ENCODE measurements around the gene ABCC1.

Gene ABCC1

DNA sequence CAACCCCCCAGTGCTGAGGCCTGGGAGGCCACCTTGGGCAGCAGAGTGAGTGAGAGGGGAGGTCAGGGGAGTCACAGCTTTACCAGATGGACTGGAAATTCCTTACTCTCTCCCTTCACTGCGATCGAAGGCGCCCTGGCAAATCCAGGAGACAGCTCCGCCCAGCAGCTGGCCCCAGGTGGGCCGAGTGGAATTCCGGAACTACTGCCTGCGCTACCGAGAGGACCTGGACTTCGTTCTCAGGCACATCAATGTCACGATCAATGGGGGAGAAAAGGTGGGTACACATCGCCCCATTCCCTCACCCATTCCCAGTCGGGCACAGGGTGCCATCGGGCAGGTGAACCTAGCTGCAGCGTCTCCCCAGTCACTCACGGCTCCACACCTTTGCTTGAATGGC lies 182.2 kb downstream of the ABCC1 start:
- TF ChIP-seq CTCF (IDR thresholded peaks at IDR 0.05; ENCODE audit: insufficient read depth, low read depth, low read length, missing control alignments): no peak
- no peak overlapping the region for H3K4me3 ChIP-seq (ENCODE audit: low read length)
- no peak for DNase-seq (ENCODE audit: low read depth)

DNA sequence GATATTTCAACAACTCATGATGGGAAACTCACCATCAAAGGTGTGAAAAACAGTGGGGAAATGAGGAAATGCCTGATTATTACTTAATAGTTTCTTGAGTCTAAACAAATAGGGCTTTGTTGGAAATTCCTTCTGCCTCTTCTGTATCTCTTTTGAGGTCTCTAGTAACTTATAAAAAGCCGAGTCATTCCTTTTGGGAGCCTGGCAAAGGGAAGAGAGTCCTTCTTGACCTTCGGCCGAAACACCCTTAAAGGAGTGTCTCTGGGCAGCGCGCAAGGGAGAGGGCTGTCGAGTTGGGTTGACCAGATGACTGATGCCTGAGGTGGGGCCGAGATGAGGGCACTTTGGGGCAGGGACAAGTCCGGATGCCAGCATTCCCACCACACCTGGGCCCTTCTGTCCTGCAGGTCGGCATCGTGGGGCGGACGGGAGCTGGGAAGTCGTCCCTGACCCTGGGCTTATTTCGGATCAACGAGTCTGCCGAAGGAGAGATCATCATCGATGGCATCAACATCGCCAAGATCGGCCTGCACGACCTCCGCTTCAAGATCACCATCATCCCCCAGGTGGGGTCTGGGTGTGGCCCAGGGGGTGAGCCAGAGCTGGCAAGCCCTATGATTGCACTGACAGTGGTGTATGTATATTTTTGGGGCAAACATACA lies 184.7 kb downstream of the ABCC1 start:
- no peak for DNase-seq (ENCODE audit: low read depth)
- H3K4me3 ChIP-seq (ENCODE audit: low read length): no peak overlapping the region
- no peak for TF ChIP-seq CTCF (IDR thresholded peaks at IDR 0.05; ENCODE audit: insufficient read depth, low read depth, low read length, missing control alignments)

GRCh38 chr16:16136588-16136987 lies 187.2 kb downstream of the ABCC1 start:
- TF ChIP-seq CTCF (IDR thresholded peaks at IDR 0.05; ENCODE audit: insufficient read depth, low read depth, low read length, missing control alignments): no peak
- H3K4me3 ChIP-seq (ENCODE audit: low read length): no peak overlapping the region
- DNase-seq (ENCODE audit: low read depth): no peak

DNA sequence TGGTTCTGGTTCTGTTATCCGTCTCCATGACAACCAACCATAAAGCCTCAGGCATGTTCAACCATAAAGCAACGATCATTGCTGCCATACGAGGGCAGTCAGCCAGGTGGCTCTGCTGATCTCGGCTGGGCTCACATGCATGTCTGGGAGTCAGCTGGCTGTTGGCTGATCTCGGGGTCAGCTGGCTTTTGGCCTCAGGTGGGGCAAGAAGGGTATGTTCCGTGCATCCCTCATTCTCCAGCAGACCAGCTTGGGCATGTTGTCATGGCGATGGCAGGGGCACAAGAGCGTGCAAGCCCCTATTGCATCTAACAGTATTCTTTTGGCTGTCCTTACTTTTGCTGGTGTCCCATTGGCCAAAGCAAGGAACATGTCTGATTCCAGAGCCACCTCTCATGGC lies 187.7 kb downstream of the ABCC1 start:
- no peak overlapping the region for H3K4me3 ChIP-seq (ENCODE audit: low read length)
- no peak for DNase-seq (ENCODE audit: low read depth)
- TF ChIP-seq CTCF (IDR thresholded peaks at IDR 0.05; ENCODE audit: insufficient read depth, low read depth, low read length, missing control alignments): no peak

DNA sequence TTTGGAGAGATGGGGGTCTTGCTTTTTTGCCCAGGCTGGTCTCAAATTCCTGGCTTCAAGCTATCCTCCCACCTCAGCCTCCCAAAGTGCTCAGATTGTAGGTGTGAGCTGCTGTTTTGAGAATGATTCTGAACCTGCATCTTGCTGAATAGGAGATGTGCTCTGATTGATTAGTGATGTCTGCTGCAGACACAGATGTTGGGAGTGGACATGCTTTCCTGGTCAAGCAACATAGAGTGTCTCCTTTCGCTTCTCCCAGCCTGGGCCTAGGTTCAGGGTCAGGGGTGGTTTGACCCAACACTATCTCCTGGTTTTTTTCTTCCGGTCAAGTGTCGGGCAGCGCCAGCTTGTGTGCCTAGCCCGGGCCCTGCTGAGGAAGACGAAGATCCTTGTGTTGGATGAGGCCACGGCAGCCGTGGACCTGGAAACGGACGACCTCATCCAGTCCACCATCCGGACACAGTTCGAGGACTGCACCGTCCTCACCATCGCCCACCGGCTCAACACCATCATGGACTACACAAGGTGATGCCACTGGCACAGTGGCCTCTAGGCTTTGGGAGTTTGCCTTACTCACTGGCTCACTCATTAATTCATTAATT lies 188.7 kb downstream of the ABCC1 start:
- no peak for DNase-seq (ENCODE audit: low read depth)
- TF ChIP-seq CTCF (IDR thresholded peaks at IDR 0.05; ENCODE audit: insufficient read depth, low read depth, low read length, missing control alignments): no peak
- H3K4me3 ChIP-seq (ENCODE audit: low read length): no peak overlapping the region

GRCh38 chr16:16139061-16139460 lies 189.6 kb downstream of the ABCC1 start:
- TF ChIP-seq CTCF (IDR thresholded peaks at IDR 0.05; ENCODE audit: insufficient read depth, low read depth, low read length, missing control alignments): no peak
- H3K4me3 ChIP-seq (ENCODE audit: low read length): no peak overlapping the region
- no peak for DNase-seq (ENCODE audit: low read depth)

- TF ChIP-seq CTCF (IDR thresholded peaks at IDR 0.05; ENCODE audit: insufficient read depth, low read depth, low read length, missing control alignments): no peak
- DNase-seq (ENCODE audit: low read depth): no peak
- no peak overlapping the region for H3K4me3 ChIP-seq (ENCODE audit: low read length)
These were observed 190.4 kb downstream of the ABCC1 start for GRCh38 chr16:16139806-16140205.
